22Rv1 (cell line): ENCODE measurements around the gene PLEKHA5.

Experiments
- ZFX ChIP-seq: fragments of 450-650 bp; IDR thresholded peaks from 2 replicates; pipeline ENCODE4 v1.6.1; 2017; ENCODE audit warnings: antibody characterized with exemption, borderline replicate concordance
- TF ChIP-seq, protein P1 (sequence below): fragments of 450-650 bp; IDR thresholded peaks from 2 replicates; pipeline ENCODE4 v1.5.1; 2017; ENCODE audit warnings: mild to moderate bottlenecking

DNA sequence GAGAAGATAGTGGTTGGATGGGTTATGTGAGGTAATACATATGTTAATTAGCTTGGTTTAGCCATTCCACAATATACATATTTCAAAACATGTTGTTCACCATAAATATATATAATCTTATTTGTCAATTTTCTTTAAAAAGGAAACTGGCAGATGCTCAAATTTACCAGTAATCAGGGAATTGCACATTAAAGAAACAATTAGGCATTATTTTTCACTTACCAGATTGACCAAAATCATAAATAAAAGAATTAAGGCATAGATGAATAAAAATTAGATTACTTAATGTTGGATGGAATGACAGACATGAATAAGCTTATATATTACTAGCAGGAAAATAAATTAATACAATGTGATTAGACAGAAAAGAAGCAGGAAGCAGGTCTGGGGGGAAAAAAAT is 147.2 kb downstream of the PLEKHA5 start:
- TF ChIP-seq, protein P1, sequence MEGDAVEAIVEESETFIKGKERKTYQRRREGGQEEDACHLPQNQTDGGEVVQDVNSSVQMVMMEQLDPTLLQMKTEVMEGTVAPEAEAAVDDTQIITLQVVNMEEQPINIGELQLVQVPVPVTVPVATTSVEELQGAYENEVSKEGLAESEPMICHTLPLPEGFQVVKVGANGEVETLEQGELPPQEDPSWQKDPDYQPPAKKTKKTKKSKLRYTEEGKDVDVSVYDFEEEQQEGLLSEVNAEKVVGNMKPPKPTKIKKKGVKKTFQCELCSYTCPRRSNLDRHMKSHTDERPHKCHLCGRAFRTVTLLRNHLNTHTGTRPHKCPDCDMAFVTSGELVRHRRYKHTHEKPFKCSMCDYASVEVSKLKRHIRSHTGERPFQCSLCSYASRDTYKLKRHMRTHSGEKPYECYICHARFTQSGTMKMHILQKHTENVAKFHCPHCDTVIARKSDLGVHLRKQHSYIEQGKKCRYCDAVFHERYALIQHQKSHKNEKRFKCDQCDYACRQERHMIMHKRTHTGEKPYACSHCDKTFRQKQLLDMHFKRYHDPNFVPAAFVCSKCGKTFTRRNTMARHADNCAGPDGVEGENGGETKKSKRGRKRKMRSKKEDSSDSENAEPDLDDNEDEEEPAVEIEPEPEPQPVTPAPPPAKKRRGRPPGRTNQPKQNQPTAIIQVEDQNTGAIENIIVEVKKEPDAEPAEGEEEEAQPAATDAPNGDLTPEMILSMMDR, result no peak
- TF ChIP-seq ZFX, result no peak
